Parathyroid adenoma (tissue), 2 donors: Measurements from ENCODE around the gene ZBTB20.

Source experiments
- H2AFZ ChIP-seq: fragments of 300-600 bp; sonication (generic); one replicate; pipeline ENCODE4 v1.7.0; 2017; ENCODE audit warnings: antibody characterized with exemption, mild to moderate bottlenecking
- H3K27ac ChIP-seq: fragments of 300-600 bp; sonication (generic); one replicate; pipeline ENCODE4 v1.7.0; 2017
- H3K27me3 ChIP-seq: fragments of 300-600 bp; sonication (generic); one replicate; pipeline ENCODE4 v1.7.0; 2017; ENCODE audit warnings: low read length; ENCODE audit not compliant: control insufficient read depth, insufficient read depth
- H3K36me3 ChIP-seq: fragments of 300-600 bp; sonication (generic); one replicate; pipeline ENCODE4 v1.7.0; 2017; ENCODE audit warnings: low read length; ENCODE audit not compliant: control insufficient read depth, insufficient read depth
- H3K4me1 ChIP-seq: fragments of 300-600 bp; sonication (generic); one replicate; pipeline ENCODE4 v1.7.0; 2017; ENCODE audit warnings: control low read depth
- H3K4me2 ChIP-seq: fragments of 300-600 bp; sonication (generic); one replicate; pipeline ENCODE4 v1.7.0; 2017; ENCODE audit warnings: low read length
- H3K4me3 ChIP-seq: fragments of 300-600 bp; sonication (generic); one replicate; pipeline ENCODE4 v1.7.0; 2017; ENCODE audit warnings: low read depth, low read length
- H3K79me2 ChIP-seq: fragments of 300-600 bp; sonication (generic); one replicate; pipeline ENCODE4 v1.7.0; 2017; ENCODE audit warnings: control low read depth
- H3K9ac ChIP-seq: fragments of 300-600 bp; sonication (generic); one replicate; pipeline ENCODE4 v1.7.0; 2017; ENCODE audit warnings: mild to moderate bottlenecking
- H3K9me3 ChIP-seq: fragments of 300-600 bp; sonication (generic); one replicate; pipeline ENCODE4 v1.7.0; 2017; ENCODE audit warnings: low read length; ENCODE audit not compliant: control insufficient read depth
- TF ChIP-seq, protein P1 (sequence below): fragments of 300-600 bp; sonication (generic); IDR thresholded peaks from one replicate; pipeline ENCODE4 v1.7.0; 2017; ENCODE audit warnings: antibody characterized with exemption, mild to moderate bottlenecking
- donor health status: primary hyperparathyroidism.

Gene ZBTB20

DNA sequence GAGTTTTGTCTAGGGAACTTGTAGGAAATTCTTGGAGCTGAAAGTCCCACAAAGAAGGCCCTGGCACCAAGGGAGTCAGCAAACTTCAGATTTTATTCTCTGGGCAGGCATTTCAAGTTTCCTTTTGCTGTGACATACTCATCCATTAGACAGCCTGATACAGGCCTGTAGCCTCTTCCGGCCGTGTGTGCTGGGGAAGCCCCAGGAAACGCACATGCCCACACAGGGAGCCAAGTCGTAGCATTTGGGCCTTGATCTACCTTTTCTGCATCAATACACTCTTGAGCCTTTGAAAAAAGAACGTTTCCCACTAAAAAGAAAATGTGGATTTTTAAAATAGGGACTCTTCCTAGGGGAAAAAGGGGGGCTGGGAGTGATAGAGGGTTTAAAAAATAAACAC lies 838.3 kb downstream of the ZBTB20 start:
- H3K79me2 ChIP-seq, result no peaks in the 10 kb centered on the region
- no peaks in the 10 kb centered on the region for H3K36me3 ChIP-seq
- TF ChIP-seq, protein P1, sequence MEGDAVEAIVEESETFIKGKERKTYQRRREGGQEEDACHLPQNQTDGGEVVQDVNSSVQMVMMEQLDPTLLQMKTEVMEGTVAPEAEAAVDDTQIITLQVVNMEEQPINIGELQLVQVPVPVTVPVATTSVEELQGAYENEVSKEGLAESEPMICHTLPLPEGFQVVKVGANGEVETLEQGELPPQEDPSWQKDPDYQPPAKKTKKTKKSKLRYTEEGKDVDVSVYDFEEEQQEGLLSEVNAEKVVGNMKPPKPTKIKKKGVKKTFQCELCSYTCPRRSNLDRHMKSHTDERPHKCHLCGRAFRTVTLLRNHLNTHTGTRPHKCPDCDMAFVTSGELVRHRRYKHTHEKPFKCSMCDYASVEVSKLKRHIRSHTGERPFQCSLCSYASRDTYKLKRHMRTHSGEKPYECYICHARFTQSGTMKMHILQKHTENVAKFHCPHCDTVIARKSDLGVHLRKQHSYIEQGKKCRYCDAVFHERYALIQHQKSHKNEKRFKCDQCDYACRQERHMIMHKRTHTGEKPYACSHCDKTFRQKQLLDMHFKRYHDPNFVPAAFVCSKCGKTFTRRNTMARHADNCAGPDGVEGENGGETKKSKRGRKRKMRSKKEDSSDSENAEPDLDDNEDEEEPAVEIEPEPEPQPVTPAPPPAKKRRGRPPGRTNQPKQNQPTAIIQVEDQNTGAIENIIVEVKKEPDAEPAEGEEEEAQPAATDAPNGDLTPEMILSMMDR, result no peak
- no peak overlapping the region for H3K4me3 ChIP-seq
- H2AFZ ChIP-seq, result no peak overlapping the region
- H3K27me3 ChIP-seq, result no peaks in the 10 kb centered on the region
- no peak overlapping the region for H3K4me2 ChIP-seq
- H3K27ac ChIP-seq, result no peak overlapping the region
- H3K9ac ChIP-seq, result no peak overlapping the region
- no peaks in the 10 kb centered on the region for H3K4me1 ChIP-seq
- no peaks in the 10 kb centered on the region for H3K9me3 ChIP-seq

DNA sequence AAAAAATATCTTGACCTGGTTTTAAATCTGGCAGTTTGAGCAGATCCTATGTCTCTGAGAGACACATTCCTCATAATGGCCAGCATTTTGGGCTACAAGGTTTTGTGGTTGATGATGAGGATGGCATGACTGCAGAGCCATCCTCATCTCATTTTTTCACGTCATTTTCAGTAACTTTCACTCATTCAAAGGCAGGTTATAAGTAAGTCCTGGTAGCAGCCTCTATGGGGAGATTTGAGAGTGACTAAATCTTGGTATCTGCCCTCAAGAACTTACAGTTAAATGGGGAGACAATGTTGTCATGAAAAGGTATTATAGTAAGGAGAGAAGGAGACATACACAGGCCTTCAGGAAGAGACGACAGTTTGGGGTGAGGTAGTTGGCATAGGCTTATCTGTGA lies 838.7 kb downstream of the ZBTB20 start:
- no peaks in the 10 kb centered on the region for H3K27me3 ChIP-seq
- H3K9me3 ChIP-seq, result no peaks in the 10 kb centered on the region
- TF ChIP-seq, protein P1, result no peak
- no peak overlapping the region for H2AFZ ChIP-seq
- H3K4me1 ChIP-seq, result no peaks in the 10 kb centered on the region
- H3K36me3 ChIP-seq, result no peaks in the 10 kb centered on the region
- H3K4me3 ChIP-seq, result no peak overlapping the region
- no peak overlapping the region for H3K9ac ChIP-seq
- no peaks in the 10 kb centered on the region for H3K79me2 ChIP-seq
- no peak overlapping the region for H3K4me2 ChIP-seq
- no peak overlapping the region for H3K27ac ChIP-seq

DNA sequence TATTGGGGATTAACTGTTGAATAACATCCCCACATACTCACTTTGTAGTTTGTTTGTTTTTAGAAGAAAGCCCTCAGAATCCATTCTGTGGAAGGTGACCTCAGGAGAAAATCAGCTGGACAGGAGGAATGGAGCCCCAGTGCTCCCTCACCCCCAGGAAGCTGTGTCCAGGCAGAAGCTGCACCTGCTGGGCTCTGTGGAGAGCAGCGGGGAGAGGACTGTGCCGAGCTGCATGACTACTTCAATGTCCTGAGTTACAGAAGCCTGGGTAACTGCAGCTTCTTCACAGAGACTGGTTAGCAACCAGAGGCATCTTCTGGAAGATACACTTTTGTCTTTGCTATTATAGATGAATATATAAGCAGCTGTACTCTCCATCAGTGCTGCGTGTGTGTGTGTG lies 839.3 kb downstream of the ZBTB20 start:
- H3K9ac ChIP-seq, result no peak overlapping the region
- no peak overlapping the region for H3K4me2 ChIP-seq
- H3K27ac ChIP-seq, result no peak overlapping the region
- no peaks in the 10 kb centered on the region for H3K27me3 ChIP-seq
- H3K9me3 ChIP-seq, result no peaks in the 10 kb centered on the region
- no peak overlapping the region for H3K4me3 ChIP-seq
- H3K4me1 ChIP-seq, result no peaks in the 10 kb centered on the region
- H2AFZ ChIP-seq, result no peak overlapping the region
- H3K79me2 ChIP-seq, result no peaks in the 10 kb centered on the region
- TF ChIP-seq, protein P1, result no peak
- no peaks in the 10 kb centered on the region for H3K36me3 ChIP-seq

DNA sequence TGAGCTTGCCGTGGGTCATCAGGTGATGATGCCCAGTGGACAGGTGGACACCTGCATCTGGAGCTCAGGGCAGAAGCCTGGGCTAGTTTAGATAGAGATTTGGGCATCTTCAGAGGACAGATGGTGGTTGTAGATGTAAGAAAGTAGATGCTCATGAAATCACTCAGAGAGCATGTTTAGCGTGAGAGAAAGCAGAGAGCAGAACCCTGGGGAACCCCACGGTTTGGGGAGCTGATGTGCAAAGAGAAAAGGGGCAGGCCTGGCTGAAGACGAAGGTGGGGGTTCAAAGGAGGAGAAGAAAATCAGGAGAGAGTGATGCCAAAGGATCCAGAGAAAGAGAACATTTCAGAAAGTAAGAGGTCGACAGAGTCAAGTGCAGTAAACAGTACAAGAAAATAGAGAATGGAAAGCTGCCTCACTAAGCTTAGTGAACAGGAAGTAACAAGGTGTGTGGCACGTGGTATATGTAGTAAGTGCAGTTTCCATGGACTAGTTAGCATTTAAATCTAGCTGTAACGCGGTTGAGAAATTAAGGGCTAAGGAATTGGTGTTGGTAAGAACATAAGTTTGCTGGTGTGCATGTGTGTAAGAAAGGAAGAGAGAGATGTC lies 839.8 kb downstream of the ZBTB20 start:
- Histone ChIP-seq H3K4me1 (no peaks in the 10 kb centered on the region), H3K9ac (no peak overlapping the region), H3K9me3 (no peaks in the 10 kb centered on the region), H3K36me3 (no peaks in the 10 kb centered on the region), H3K4me3 (no peak overlapping the region), H3K4me2 (no peak overlapping the region), H3K27me3 (no peaks in the 10 kb centered on the region), H2AFZ (no peak overlapping the region), H3K27ac (no peak overlapping the region), H3K79me2 (no peaks in the 10 kb centered on the region)
- TF ChIP-seq, protein P1, result no peak

DNA sequence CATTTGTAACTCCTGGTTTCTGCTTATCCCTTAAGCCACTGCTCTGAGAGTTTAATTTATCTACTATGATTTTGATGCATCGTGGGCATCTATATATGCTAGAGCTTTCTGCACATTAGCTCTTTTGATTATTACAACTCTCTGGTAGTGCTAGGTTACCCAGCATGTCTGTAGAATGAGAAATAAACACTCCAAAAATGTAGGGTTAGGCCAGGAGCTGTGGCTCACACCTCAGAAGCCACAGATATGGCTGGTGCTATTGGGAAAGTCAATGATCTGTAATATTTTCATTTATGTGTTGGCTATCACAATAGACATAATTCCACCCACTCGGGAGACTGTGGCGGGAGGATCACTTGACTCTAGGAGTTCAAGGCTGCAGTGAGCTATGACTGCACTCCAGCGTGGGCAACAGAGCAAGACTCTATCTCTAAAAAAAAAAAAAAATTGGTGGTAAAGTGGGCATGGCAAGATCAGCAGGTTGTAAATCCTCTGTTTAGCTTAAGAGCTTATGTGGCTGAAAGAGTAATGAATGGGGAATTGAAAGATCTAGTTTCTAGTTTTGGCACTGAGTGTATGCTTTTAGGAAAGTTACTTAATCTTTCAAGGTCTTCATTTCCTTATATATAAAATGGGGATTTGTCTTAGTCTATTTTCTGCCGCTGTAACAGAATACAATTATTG lies 847.0 kb downstream of the ZBTB20 start:
- Histone ChIP-seq H3K79me2 (no peaks in the 10 kb centered on the region), H3K27ac (no peak overlapping the region), H3K9ac (no peak overlapping the region), H3K9me3 (no peaks in the 10 kb centered on the region), H3K4me2 (no peak overlapping the region), H3K4me1 (no peaks in the 10 kb centered on the region), H3K27me3 (no peaks in the 10 kb centered on the region), H3K4me3 (no peak overlapping the region), H2AFZ (no peak overlapping the region), H3K36me3 (no peaks in the 10 kb centered on the region)
- TF ChIP-seq, protein P1, result no peak
